Stimulated activated naive CD4-positive, alpha-beta T cell (primary cell): ENCODE measurements around the gene CCNI.
"Not testable (repeated sequence)": the region's sequence is repeated elsewhere in the genome, so short reads cannot be mapped to it uniquely, and the experiment has no call there.

Experiments used
- DNase-seq, 6 experiments: peaks; one replicate each; lab custom pipeline; 2025; lab: John Stamatoyannopoulos, UW

Gene CCNI

GRCh38 chr4:77040854-77041725, 34.7 kb downstream of the CCNI start:
- no peak for DNase-seq

GRCh38 chr4:77040270-77040669, 35.5 kb downstream of the CCNI start:
- no peak for DNase-seq

- no peak for DNase-seq
Measured at GRCh38 chr4:77039796-77040195, 36.0 kb downstream of the CCNI start.

- no peak for DNase-seq
Measured at GRCh38 chr4:77037736-77038135, 38.1 kb downstream of the CCNI start.

DNA sequence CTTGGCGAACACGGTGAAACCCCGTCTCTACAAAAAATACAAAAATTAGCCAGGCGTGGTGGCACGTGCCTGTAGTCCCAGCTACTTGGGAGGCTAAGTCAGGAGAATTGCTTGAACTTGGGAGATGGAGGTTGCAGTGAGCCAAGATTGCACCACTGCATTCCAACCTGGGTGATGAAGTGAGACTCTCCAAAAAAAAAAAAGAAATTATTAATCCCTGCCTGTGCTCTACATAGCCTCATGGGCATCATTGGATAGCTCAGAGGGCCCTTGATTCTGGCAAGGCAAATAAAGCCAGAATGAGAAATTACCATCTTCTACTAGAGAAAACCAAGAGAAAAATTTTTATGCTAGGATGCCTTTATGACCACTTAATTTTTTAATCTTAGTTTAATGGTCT, 38.6 kb downstream of the CCNI start:
- not testable (repeated sequence) for DNase-seq

- DNase-seq: no peak
Measured at GRCh38 chr4:77036206-77036605, 39.6 kb downstream of the CCNI start.

GRCh38 chr4:77035153-77035552, 40.6 kb downstream of the CCNI start:
- DNase-seq: no peak

DNA sequence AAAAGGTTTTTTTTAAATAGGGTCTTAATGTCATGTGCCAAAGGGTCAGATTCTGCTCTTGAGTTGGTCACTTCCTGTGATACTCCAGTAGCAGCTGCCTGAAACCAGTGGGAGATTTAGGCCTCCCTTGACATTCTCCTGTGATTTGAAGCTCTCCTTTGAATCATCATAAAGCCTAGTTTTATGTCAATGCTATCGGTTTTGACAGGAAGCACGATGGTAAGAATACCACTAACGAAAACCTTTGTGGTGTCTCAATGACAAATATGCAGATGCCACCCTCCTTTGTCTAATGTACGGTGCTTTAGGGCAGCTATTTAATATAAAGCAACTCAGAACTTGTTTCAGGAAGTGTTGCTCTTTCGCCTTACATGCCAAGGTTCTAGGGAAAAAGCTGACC, 44.2 kb downstream of the CCNI start:
- DNase-seq: peak in 1 of 6 experiments; percentile 20

DNA sequence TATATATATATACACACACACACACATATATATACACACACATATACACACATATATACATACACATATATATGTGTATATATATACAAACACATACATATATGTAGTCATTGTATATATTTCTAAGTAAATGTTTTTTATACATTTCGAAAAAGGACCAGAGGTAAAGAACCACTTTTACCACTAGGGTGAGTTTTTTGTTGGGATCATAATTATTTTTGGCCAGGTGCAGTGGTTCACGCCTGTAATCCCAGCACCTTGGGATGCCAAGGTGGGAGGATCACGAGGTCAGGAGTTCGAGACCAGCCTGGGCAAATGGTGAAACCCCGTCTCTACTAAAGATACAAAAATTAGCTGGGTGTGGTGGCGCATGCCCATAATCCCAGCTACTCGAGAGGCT, 46.0 kb downstream of the CCNI start:
- DNase-seq: not testable (repeated sequence)

- DNase-seq: peak in 2 of 6 experiments; percentile 23 to 31
Measured at GRCh38 chr4:77028246-77028645, 47.5 kb downstream of the CCNI start.

DNA sequence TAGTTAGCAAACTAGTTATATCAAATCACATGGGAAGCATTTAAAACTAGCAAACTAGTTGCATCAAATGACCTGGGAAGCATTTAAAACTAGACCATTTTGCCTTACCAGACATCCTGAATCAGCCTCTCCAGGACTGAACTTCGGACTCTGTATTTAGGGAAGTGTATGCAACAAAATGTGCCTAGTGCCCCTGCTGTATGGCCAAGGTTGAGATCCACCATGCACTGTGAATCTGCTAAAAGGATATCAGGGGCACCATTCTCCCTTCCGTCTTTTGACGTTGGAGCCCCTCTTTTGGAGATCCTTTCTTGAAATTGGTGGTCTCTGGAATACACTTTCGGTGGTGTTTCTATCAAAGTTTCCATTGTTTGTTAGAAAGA, 49.5 kb downstream of the CCNI start:
- no peak for DNase-seq

DNA sequence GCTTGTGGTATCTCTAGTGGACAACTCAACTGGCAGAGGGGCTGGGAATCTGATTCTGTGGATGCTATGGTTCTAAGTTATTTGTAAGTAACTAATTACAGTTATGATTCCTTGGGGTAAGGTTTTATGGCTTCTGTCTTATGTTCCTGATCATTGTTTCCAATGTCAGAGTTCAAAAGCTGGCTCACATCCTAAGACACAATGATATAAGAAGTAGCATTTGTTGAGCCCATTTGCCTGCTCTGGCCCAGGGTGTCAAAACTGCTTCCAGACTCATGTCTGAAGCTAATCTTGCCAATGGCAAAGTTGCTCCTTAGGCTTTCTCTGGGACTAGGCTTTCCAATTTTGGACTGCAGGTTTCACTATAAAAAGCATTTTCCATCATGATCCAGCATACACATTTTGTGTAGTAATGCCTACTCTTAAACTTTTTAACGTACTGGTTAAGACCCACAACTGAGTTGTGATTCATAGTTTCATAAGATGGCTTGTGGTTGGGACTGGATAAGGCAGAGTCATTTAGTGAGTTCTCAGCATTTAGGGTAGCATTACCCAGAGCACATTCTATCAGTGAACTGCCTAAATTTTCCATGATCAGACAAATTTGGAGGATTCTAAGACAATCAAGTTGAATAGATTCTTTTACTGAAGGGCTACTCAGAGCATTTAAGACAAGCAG, 50.0 kb downstream of the CCNI start:
- no peak for DNase-seq

DNA sequence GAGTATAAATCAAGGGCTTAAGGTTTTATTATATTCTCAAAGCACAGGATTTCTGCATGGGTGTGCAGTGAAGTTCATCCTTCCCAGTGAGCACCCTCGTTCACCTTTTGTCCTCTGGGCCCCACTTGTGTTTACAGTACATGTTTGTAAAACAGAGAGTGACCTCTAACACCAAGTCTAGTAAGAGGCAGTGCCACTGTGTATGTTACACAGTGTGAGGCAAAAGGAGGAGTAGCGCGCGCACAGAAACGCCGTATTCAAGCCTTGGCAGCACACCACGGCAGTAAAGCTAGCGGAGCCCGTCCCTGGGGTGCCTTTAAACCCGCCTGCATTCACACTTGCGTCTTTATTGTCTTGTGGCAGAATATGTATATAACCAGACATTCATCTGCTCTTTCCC, 51.9 kb downstream of the CCNI start:
- no peak for DNase-seq

GRCh38 chr4:77022560-77023179, 53.1 kb downstream of the CCNI start:
- no peak for DNase-seq

GRCh38 chr4:77021614-77022089, 54.1 kb downstream of the CCNI start:
- no peak for DNase-seq

GRCh38 chr4:77020017-77020416, 55.8 kb downstream of the CCNI start:
- no peak for DNase-seq

- DNase-seq: no peak
Measured at GRCh38 chr4:77015390-77015789, 60.4 kb downstream of the CCNI start.

DNA sequence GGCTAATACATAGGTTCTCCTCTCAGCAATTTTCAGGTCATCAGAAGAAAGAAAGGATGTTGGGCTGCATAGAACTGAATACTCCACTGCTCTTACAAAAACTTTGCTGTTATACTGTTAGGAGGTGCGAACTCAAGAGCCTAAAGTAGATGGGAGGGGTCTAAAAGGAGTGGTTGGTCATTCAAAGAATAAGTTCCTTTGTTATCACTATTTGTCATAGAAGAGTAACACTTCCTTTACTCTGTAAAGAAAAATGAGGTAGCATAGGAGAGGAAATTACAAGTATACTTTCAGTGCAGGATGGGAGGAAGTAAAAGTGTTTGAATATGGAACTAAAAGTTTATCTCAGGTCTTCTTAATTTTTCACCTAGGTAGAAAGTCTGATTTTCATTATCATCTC, 61.5 kb downstream of the CCNI start:
- DNase-seq: no peak

- no peak for DNase-seq
Measured at GRCh38 chr4:77012726-77013125, 63.1 kb downstream of the CCNI start.

- DNase-seq: no peak
Measured at GRCh38 chr4:77010841-77011354, 64.9 kb downstream of the CCNI start.

DNA sequence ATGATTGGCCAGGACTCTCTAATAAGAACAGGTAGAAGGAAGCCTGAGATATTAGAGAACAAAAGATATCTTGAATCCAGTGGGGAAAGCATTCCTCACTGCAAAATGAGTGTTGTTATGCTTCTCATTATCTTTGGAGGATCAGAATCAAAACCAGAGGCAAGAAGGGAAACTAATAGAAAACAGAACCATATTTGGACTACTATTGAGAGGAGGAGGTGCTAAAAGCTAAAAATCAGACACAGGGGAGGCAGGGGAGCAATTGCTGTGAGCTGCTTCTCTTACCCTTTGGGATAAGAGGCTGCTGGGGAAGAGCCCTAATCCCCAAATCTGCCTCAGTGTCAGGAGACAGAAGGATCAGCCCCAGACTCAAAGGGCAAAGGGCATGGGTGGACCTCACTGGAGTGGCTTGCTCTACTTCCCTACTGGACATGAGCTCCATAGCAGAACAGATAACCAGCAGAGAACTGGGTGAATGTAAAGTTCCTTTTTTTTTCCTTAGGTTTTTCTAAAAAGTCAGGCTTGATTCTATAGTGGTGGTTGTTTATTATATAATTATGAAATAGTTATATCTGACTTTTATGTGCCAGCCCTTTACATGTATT, 66.2 kb downstream of the CCNI start:
- no peak for DNase-seq
